Testis (tissue), 2 donors: ENCODE data around the gene SMAD3.

Experiments used
- POLR2A ChIP-seq: fragments of 450-650 bp; IDR thresholded peaks from one replicate; pipeline ENCODE4 v1.6.1; 2017; ENCODE audit warnings: antibody characterized with exemption, mild to moderate bottlenecking, moderate library complexity
- TF ChIP-seq, protein P1 (sequence below), 3 experiments: fragments of 450-650 bp in 2 of 3; fragments of 200-600 bp in 1 of 3; sonication (generic) in 1 of 3; IDR thresholded peaks; one replicate each; pipeline ENCODE4 v1.5.1; 2016 to 2019; ENCODE audit warnings: antibody characterized with exemption in 3 of 3, mild to moderate bottlenecking in 2 of 3, moderate library complexity in 1 of 3

DNA sequence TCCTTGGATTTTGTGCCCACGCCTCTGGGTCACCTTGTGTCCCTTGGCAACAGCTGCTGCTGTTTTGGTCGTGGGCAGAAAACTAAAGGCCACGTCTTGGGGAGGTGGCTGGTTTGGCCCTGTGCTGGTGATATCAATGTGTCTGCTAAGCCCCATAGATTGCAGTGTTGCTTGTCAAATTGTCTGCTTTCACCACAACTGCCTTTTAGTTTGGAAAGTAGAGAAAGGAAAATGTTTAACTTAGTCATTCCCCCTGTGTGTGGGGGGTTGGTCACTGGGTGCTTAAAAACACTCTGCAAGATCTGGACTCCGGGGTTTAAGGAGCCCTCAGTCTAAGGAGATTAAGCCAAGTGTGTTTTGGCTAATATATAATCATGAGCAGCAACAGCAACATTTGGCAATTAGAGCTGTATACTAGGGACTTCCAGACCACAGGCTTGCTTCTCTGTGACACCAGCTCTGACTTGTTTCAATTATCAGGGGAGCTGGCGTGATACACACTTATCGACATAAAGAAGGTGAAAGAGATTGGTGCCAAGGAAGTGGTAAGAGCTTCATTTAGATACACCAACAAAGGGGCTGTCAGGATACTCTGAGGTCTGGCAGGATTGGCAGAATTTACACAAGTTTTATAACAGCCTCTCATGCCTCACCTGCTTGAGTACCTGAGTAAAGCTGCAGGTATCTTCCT is 3.5 kb downstream of the SMAD3 start:
- TF ChIP-seq POLR2A: no peak
- TF ChIP-seq, protein P1, sequence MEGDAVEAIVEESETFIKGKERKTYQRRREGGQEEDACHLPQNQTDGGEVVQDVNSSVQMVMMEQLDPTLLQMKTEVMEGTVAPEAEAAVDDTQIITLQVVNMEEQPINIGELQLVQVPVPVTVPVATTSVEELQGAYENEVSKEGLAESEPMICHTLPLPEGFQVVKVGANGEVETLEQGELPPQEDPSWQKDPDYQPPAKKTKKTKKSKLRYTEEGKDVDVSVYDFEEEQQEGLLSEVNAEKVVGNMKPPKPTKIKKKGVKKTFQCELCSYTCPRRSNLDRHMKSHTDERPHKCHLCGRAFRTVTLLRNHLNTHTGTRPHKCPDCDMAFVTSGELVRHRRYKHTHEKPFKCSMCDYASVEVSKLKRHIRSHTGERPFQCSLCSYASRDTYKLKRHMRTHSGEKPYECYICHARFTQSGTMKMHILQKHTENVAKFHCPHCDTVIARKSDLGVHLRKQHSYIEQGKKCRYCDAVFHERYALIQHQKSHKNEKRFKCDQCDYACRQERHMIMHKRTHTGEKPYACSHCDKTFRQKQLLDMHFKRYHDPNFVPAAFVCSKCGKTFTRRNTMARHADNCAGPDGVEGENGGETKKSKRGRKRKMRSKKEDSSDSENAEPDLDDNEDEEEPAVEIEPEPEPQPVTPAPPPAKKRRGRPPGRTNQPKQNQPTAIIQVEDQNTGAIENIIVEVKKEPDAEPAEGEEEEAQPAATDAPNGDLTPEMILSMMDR (IDR thresholded peaks at IDR 0.05): no peak
